ENCODE results near the gene ANAPC10.

- TF ChIP-seq CTCF (IDR thresholded peaks at IDR 0.05; ENCODE audit: low read length) (no peak), EZH2 (optimal IDR thresholded peaks at IDR 0.05; ENCODE audit: low read depth, low read length) (no peak)
Observed at GRCh38 chr4:145083891-145084605, 13.9 kb downstream of the ANAPC10 start.
